ENCODE results near the gene AGFG1.

GRCh38 chr2:227507963-227508362, 36.0 kb downstream of the AGFG1 start:
- no peak for TF ChIP-seq EP300 (IDR thresholded peaks at IDR 0.05)
- no peak for TF ChIP-seq CTCF (IDR thresholded peaks at IDR 0.05)
- TF ChIP-seq POLR2A (IDR thresholded peaks at IDR 0.05): no peak
